Measurements from ENCODE around the gene C16orf86.

The C16orf86 gene

GRCh38 chr16:67697422-67698185 is 31.0 kb downstream of the C16orf86 start:
- WGBS (ENCODE audit: insufficient coverage, insufficient read length), result no CpG with 5 or more reads among the region's 4 CpGs
- no peak for DNase-seq (ENCODE audit: low read depth, low spot score)

GRCh38 chr16:67699265-67699664 is 32.7 kb downstream of the C16orf86 start:
- WGBS (ENCODE audit: insufficient coverage, insufficient read length), result no CpG with 5 or more reads among the region's 7 CpGs
- H3K36me3 ChIP-seq (ENCODE audit: control insufficient read depth, insufficient read depth, low read length), result no peaks in the 10 kb centered on the region
- DNase-seq (ENCODE audit: low read depth, low spot score), result no peak
- no peaks in the 10 kb centered on the region for H3K4me1 ChIP-seq (ENCODE audit: control insufficient read depth, insufficient read depth, low read length)
- no peak overlapping the region for H3K4me3 ChIP-seq (ENCODE audit: low read length)
- H3K9me3 ChIP-seq (ENCODE audit: control insufficient read depth, insufficient read depth, low read length), result no peaks in the 10 kb centered on the region
- no peaks in the 10 kb centered on the region for H3K27me3 ChIP-seq (ENCODE audit: control insufficient read depth, insufficient read depth, low read length)
- no peak overlapping the region for H3K27ac ChIP-seq (ENCODE audit: low read length)

More at GRCh38 chr16:67697422-67698185, 31.0 kb downstream of the C16orf86 start:
- H3K27ac ChIP-seq (ENCODE audit: low read length), result no peak overlapping the region
- H3K9me3 ChIP-seq (ENCODE audit: control insufficient read depth, insufficient read depth, low read length), result no peaks in the 10 kb centered on the region
- H3K27me3 ChIP-seq (ENCODE audit: control insufficient read depth, insufficient read depth, low read length), result no peaks in the 10 kb centered on the region
- H3K36me3 ChIP-seq (ENCODE audit: control insufficient read depth, insufficient read depth, low read length), result no peaks in the 10 kb centered on the region
- no peak overlapping the region for H3K4me3 ChIP-seq (ENCODE audit: low read length)
- no peaks in the 10 kb centered on the region for H3K4me1 ChIP-seq (ENCODE audit: control insufficient read depth, insufficient read depth, low read length)

- H3K36me3 ChIP-seq (ENCODE audit: control insufficient read depth, insufficient read depth, low read length), result no peaks in the 10 kb centered on the region
- H3K9me3 ChIP-seq (ENCODE audit: control insufficient read depth, insufficient read depth, low read length), result no peaks in the 10 kb centered on the region
- H3K27me3 ChIP-seq (ENCODE audit: control insufficient read depth, insufficient read depth, low read length), result no peaks in the 10 kb centered on the region
- no peaks in the 10 kb centered on the region for H3K4me1 ChIP-seq (ENCODE audit: control insufficient read depth, insufficient read depth, low read length)
- WGBS (ENCODE audit: insufficient coverage, insufficient read length), result no CpG with 5 or more reads among the region's 1 CpG
- no peak overlapping the region for H3K4me3 ChIP-seq (ENCODE audit: low read length)
- no peak overlapping the region for H3K27ac ChIP-seq (ENCODE audit: low read length)
- DNase-seq (ENCODE audit: low read depth, low spot score), result no peak
Observed at GRCh38 chr16:67701420-67701819, 34.8 kb downstream of the C16orf86 start.

- H3K4me1 ChIP-seq (ENCODE audit: control insufficient read depth, insufficient read depth, low read length), result no peaks in the 10 kb centered on the region
- H3K9me3 ChIP-seq (ENCODE audit: control insufficient read depth, insufficient read depth, low read length), result no peaks in the 10 kb centered on the region
- WGBS (ENCODE audit: insufficient coverage, insufficient read length), result no CpG with 5 or more reads among the region's 4 CpGs
- DNase-seq (ENCODE audit: low read depth, low spot score), result no peak
- H3K27ac ChIP-seq (ENCODE audit: low read length), result no peak overlapping the region
- no peaks in the 10 kb centered on the region for H3K36me3 ChIP-seq (ENCODE audit: control insufficient read depth, insufficient read depth, low read length)
- H3K4me3 ChIP-seq (ENCODE audit: low read length), result no peak overlapping the region
- H3K27me3 ChIP-seq (ENCODE audit: control insufficient read depth, insufficient read depth, low read length), result no peaks in the 10 kb centered on the region
Observed at GRCh38 chr16:67702130-67702529, 35.5 kb downstream of the C16orf86 start.

- Histone ChIP-seq H3K9me3 (ENCODE audit: control insufficient read depth, insufficient read depth, low read length) (no peaks in the 10 kb centered on the region), H3K4me1 (ENCODE audit: control insufficient read depth, insufficient read depth, low read length) (no peaks in the 10 kb centered on the region), H3K27ac (ENCODE audit: low read length) (no peak overlapping the region), H3K36me3 (ENCODE audit: control insufficient read depth, insufficient read depth, low read length) (no peaks in the 10 kb centered on the region), H3K27me3 (ENCODE audit: control insufficient read depth, insufficient read depth, low read length) (no peaks in the 10 kb centered on the region), H3K4me3 (ENCODE audit: low read length) (no peak overlapping the region)
- no CpG with 5 or more reads among the region's 2 CpGs for WGBS (ENCODE audit: insufficient coverage, insufficient read length)
- DNase-seq (ENCODE audit: low read depth, low spot score), result no peak
Observed at GRCh38 chr16:67703626-67704025, 37.0 kb downstream of the C16orf86 start.

GRCh38 chr16:67704110-67704509 is 37.5 kb downstream of the C16orf86 start:
- no peak overlapping the region for H3K4me3 ChIP-seq (ENCODE audit: low read length)
- H3K4me1 ChIP-seq (ENCODE audit: control insufficient read depth, insufficient read depth, low read length), result no peaks in the 10 kb centered on the region
- H3K27me3 ChIP-seq (ENCODE audit: control insufficient read depth, insufficient read depth, low read length), result no peaks in the 10 kb centered on the region
- H3K36me3 ChIP-seq (ENCODE audit: control insufficient read depth, insufficient read depth, low read length), result no peaks in the 10 kb centered on the region
- H3K27ac ChIP-seq (ENCODE audit: low read length), result no peak overlapping the region
- no peak for DNase-seq (ENCODE audit: low read depth, low spot score)
- WGBS (ENCODE audit: insufficient coverage, insufficient read length), result no CpG with 5 or more reads among the region's 5 CpGs
- H3K9me3 ChIP-seq (ENCODE audit: control insufficient read depth, insufficient read depth, low read length), result no peaks in the 10 kb centered on the region

- Histone ChIP-seq H3K36me3 (ENCODE audit: control insufficient read depth, insufficient read depth, low read length) (no peaks in the 10 kb centered on the region), H3K4me1 (ENCODE audit: control insufficient read depth, insufficient read depth, low read length) (no peaks in the 10 kb centered on the region), H3K9me3 (ENCODE audit: control insufficient read depth, insufficient read depth, low read length) (no peaks in the 10 kb centered on the region), H3K27me3 (ENCODE audit: control insufficient read depth, insufficient read depth, low read length) (no peaks in the 10 kb centered on the region), H3K27ac (ENCODE audit: low read length) (no peak overlapping the region), H3K4me3 (ENCODE audit: low read length) (no peak overlapping the region)
- WGBS (ENCODE audit: insufficient coverage, insufficient read length), result no CpG with 5 or more reads among the region's 4 CpGs
- no peak for DNase-seq (ENCODE audit: low read depth, low spot score)
Observed at GRCh38 chr16:67707210-67707609, 40.6 kb downstream of the C16orf86 start.

- no peaks in the 10 kb centered on the region for H3K4me1 ChIP-seq (ENCODE audit: control insufficient read depth, insufficient read depth, low read length)
- WGBS (ENCODE audit: insufficient coverage, insufficient read length), result no CpG with 5 or more reads among the region's 5 CpGs
- no peak overlapping the region for H3K4me3 ChIP-seq (ENCODE audit: low read length)
- no peaks in the 10 kb centered on the region for H3K9me3 ChIP-seq (ENCODE audit: control insufficient read depth, insufficient read depth, low read length)
- no peaks in the 10 kb centered on the region for H3K27me3 ChIP-seq (ENCODE audit: control insufficient read depth, insufficient read depth, low read length)
- no peaks in the 10 kb centered on the region for H3K36me3 ChIP-seq (ENCODE audit: control insufficient read depth, insufficient read depth, low read length)
- no peak overlapping the region for H3K27ac ChIP-seq (ENCODE audit: low read length)
- no peak for DNase-seq (ENCODE audit: low read depth, low spot score)
Observed at GRCh38 chr16:67707790-67708189, 41.2 kb downstream of the C16orf86 start.

- DNase-seq (ENCODE audit: low read depth, low spot score), result no peak
- no peaks in the 10 kb centered on the region for H3K4me1 ChIP-seq (ENCODE audit: control insufficient read depth, insufficient read depth, low read length)
- WGBS (ENCODE audit: insufficient coverage, insufficient read length), result no CpG with 5 or more reads among the region's 2 CpGs
- no peaks in the 10 kb centered on the region for H3K27me3 ChIP-seq (ENCODE audit: control insufficient read depth, insufficient read depth, low read length)
- no peak overlapping the region for H3K27ac ChIP-seq (ENCODE audit: low read length)
- H3K4me3 ChIP-seq (ENCODE audit: low read length), result no peak overlapping the region
- H3K36me3 ChIP-seq (ENCODE audit: control insufficient read depth, insufficient read depth, low read length), result no peaks in the 10 kb centered on the region
- H3K9me3 ChIP-seq (ENCODE audit: control insufficient read depth, insufficient read depth, low read length), result no peaks in the 10 kb centered on the region
Observed at GRCh38 chr16:67708368-67708771, 41.8 kb downstream of the C16orf86 start.

GRCh38 chr16:67709050-67709449 is 42.4 kb downstream of the C16orf86 start:
- H3K36me3 ChIP-seq (ENCODE audit: control insufficient read depth, insufficient read depth, low read length), result no peaks in the 10 kb centered on the region
- H3K27me3 ChIP-seq (ENCODE audit: control insufficient read depth, insufficient read depth, low read length), result no peaks in the 10 kb centered on the region
- H3K9me3 ChIP-seq (ENCODE audit: control insufficient read depth, insufficient read depth, low read length), result no peaks in the 10 kb centered on the region
- DNase-seq (ENCODE audit: low read depth, low spot score), result no peak
- H3K27ac ChIP-seq (ENCODE audit: low read length), result no peak overlapping the region
- no CpG with 5 or more reads among the region's 1 CpG for WGBS (ENCODE audit: insufficient coverage, insufficient read length)
- H3K4me3 ChIP-seq (ENCODE audit: low read length), result no peak overlapping the region
- peaks cover 2% of the 10 kb centered on the region; the same call in 1 of the 2 replicates for H3K4me1 ChIP-seq (ENCODE audit: control insufficient read depth, insufficient read depth, low read length)

GRCh38 chr16:67710607-67711006 is 44.0 kb downstream of the C16orf86 start:
- H3K4me1 ChIP-seq (ENCODE audit: control insufficient read depth, insufficient read depth, low read length), result peaks cover 2% of the 10 kb centered on the region; the same call in 1 of the 2 replicates
- no peak overlapping the region for H3K4me3 ChIP-seq (ENCODE audit: low read length)
- no peaks in the 10 kb centered on the region for H3K27me3 ChIP-seq (ENCODE audit: control insufficient read depth, insufficient read depth, low read length)
- H3K27ac ChIP-seq (ENCODE audit: low read length), result no peak overlapping the region
- H3K36me3 ChIP-seq (ENCODE audit: control insufficient read depth, insufficient read depth, low read length), result no peaks in the 10 kb centered on the region
- no peak for DNase-seq (ENCODE audit: low read depth, low spot score)
- WGBS (ENCODE audit: insufficient coverage, insufficient read length), result no CpG with 5 or more reads among the region's 6 CpGs
- no peaks in the 10 kb centered on the region for H3K9me3 ChIP-seq (ENCODE audit: control insufficient read depth, insufficient read depth, low read length)
